MM.1S (cell line): ENCODE results near the gene ERF.

ENCODE experiments used
- CTCF ChIP-seq: fragments of 300-600 bp; sonication (generic); IDR thresholded peaks from 2 replicates; pipeline ENCODE4 v1.5.1; 2016; ENCODE audit warnings: antibody characterized with exemption, low read length, mixed read lengths
- EZH2 ChIP-seq: fragments of 300-600 bp; sonication (generic); optimal IDR thresholded peaks from 2 replicates; pipeline ENCODE3; 2017; ENCODE audit warnings: low read depth, mild to moderate bottlenecking, antibody characterized with exemption, low read length, mixed read lengths

DNA sequence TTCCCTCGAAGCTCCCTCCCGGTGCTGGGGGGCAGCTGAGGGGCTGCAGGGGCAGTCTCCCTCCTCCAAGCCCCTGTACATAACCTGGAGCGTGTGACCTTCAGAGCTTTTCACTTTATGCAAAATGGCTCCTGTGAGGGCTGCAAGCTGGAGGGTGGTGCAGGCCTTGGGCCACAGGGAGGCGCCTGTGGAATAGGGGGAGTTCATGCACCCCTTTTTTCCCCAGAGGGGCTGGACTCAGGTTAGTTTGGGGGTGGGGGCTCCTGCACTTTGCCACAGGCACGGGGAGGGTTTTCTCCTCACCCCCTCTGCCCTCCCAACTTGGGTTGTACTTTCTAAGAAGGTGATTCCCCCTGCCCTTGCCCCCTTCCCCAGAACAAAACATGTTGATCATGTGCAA lies 40.4 kb upstream of the ERF start:
- TF ChIP-seq CTCF (no peak), EZH2 (no peak)
